ENCODE measurements around the gene EVA1A. TPM values are rescaled to one million over a fixed set of nuclear protein-coding genes. Genes with fewer than 3 reads are reported as not detected.

EVA1A gene
- total and polyA plus RNA-seq, 2 experiments from 2014 or later: 4.6 to 7.9 TPM

DNA sequence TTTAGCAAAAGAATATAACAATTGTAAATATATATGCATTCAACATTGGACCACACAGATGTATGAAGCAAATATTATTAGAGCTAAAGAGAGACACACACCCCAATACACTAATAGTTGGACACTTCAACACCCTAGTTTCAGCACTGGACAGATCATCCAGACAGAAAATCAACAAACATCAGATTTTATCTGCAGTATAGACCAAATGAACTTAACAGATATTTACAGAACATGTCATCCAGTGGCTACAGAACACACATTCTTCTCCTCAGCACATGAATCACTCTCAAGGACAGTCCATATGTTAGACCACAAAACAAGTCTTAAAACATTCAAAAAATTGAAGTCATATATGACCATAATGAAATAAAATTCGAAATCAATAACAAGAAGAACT, 22.1 kb upstream of the EVA1A start:
- Histone ChIP-seq H3K36me3 (ENCODE audit: insufficient read depth) (no peaks in the 10 kb centered on the region), H3K4me1 (ENCODE audit: insufficient read depth) (no peaks in the 10 kb centered on the region), H3K27ac (ENCODE audit: low read depth) (no peak overlapping the region), H3K4me2 (no peak overlapping the region), H3K79me2 (replicated peaks; ENCODE audit: insufficient read depth) (no peaks in the 10 kb centered on the region), H3F3A (replicated peaks; ENCODE audit: low read depth) (no peaks in the 10 kb centered on the region), H3K4me3 (no peak overlapping the region), H3K9me2 (ENCODE audit: insufficient read depth) (no peaks in the 10 kb centered on the region), H3K27me3 (ENCODE audit: insufficient read depth) (no peaks in the 10 kb centered on the region), H2AFZ (no peak overlapping the region), H4K20me1 (replicated peaks; ENCODE audit: insufficient read depth) (no peaks in the 10 kb centered on the region)
- Mint-ChIP-seq H3K27me3 (ENCODE audit: insufficient read depth, low read depth, poor library complexity) (peaks cover 4% of the 10 kb centered on the region), H3K4me1 (no peaks in the 10 kb centered on the region), H3K27ac (no peak overlapping the region), H3K9me3 (peaks cover 6% of the 10 kb centered on the region; the same call in 1 of the 3 replicates), H3K36me3 (ENCODE audit: low read depth) (peaks cover 3% of the 10 kb centered on the region; the same call in 1 of the 3 replicates), H3K4me3 (no peak overlapping the region)
- DNase-seq (ENCODE audit: low spot score) (no peak), ATAC-seq (no peak)
- TF ChIP-seq NANOG (IDR thresholded peaks at IDR 0.05; ENCODE audit: borderline replicate concordance) (no peak), STAT1 (IDR thresholded peaks at IDR 0.05; ENCODE audit: unreplicated experiment) (no peak), POLR2AphosphoS5 (IDR thresholded peaks at IDR 0.05; ENCODE audit: low read depth) (no peak), JUNB (IDR thresholded peaks at IDR 0.05; ENCODE audit: unreplicated experiment) (no peak), CREB1 (CRISPR knock-in tag; IDR thresholded peaks at IDR 0.05; ENCODE audit: low read depth) (no peak), EZH2phosphoT487 (IDR thresholded peaks at IDR 0.05; ENCODE audit: unreplicated experiment) (no peak), ZNF331 (CRISPR knock-in tag; IDR thresholded peaks at IDR 0.05; ENCODE audit: low read depth) (no peak)
- TF ChIP-seq, protein P1, sequence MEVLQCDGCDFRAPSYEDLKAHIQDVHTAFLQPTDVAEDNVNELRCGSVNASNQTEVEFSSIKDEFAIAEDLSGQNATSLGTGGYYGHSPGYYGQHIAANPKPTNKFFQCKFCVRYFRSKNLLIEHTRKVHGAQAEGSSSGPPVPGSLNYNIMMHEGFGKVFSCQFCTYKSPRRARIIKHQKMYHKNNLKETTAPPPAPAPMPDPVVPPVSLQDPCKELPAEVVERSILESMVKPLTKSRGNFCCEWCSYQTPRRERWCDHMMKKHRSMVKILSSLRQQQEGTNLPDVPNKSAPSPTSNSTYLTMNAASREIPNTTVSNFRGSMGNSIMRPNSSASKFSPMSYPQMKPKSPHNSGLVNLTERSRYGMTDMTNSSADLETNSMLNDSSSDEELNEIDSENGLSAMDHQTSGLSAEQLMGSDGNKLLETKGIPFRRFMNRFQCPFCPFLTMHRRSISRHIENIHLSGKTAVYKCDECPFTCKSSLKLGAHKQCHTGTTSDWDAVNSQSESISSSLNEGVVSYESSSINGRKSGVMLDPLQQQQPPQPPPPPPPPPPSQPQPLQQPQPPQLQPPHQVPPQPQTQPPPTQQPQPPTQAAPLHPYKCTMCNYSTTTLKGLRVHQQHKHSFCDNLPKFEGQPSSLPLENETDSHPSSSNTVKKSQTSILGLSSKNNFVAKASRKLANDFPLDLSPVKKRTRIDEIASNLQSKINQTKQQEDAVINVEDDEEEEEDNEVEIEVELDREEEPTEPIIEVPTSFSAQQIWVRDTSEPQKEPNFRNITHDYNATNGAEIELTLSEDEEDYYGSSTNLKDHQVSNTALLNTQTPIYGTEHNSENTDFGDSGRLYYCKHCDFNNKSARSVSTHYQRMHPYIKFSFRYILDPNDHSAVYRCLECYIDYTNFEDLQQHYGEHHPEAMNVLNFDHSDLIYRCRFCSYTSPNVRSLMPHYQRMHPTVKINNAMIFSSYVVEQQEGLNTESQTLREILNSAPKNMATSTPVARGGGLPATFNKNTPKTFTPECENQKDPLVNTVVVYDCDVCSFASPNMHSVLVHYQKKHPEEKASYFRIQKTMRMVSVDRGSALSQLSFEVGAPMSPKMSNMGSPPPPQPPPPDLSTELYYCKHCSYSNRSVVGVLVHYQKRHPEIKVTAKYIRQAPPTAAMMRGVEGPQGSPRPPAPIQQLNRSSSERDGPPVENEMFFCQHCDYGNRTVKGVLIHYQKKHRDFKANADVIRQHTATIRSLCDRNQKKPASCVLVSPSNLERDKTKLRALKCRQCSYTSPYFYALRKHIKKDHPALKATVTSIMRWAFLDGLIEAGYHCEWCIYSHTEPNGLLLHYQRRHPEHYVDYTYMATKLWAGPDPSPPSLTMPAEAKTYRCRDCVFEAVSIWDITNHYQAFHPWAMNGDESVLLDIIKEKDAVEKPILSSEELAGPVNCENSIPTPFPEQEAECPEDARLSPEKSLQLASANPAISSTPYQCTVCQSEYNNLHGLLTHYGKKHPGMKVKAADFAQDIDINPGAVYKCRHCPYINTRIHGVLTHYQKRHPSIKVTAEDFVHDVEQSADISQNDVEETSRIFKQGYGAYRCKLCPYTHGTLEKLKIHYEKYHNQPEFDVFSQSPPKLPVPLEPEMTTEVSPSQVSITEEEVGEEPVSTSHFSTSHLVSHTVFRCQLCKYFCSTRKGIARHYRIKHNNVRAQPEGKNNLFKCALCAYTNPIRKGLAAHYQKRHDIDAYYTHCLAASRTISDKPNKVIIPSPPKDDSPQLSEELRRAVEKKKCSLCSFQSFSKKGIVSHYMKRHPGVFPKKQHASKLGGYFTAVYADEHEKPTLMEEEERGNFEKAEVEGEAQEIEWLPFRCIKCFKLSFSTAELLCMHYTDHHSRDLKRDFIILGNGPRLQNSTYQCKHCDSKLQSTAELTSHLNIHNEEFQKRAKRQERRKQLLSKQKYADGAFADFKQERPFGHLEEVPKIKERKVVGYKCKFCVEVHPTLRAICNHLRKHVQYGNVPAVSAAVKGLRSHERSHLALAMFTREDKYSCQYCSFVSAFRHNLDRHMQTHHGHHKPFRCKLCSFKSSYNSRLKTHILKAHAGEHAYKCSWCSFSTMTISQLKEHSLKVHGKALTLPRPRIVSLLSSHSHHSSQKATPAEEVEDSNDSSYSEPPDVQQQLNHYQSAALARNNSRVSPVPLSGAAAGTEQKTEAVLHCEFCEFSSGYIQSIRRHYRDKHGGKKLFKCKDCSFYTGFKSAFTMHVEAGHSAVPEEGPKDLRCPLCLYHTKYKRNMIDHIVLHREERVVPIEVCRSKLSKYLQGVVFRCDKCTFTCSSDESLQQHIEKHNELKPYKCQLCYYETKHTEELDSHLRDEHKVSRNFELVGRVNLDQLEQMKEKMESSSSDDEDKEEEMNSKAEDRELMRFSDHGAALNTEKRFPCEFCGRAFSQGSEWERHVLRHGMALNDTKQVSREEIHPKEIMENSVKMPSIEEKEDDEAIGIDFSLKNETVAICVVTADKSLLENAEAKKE (CRISPR knock-in tag; IDR thresholded peaks at IDR 0.05): no peak
- TF ChIP-seq, protein P2, sequence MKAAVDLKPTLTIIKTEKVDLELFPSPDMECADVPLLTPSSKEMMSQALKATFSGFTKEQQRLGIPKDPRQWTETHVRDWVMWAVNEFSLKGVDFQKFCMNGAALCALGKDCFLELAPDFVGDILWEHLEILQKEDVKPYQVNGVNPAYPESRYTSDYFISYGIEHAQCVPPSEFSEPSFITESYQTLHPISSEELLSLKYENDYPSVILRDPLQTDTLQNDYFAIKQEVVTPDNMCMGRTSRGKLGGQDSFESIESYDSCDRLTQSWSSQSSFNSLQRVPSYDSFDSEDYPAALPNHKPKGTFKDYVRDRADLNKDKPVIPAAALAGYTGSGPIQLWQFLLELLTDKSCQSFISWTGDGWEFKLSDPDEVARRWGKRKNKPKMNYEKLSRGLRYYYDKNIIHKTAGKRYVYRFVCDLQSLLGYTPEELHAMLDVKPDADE (IDR thresholded peaks at IDR 0.05): no peak
- TF ChIP-seq, protein P3, sequence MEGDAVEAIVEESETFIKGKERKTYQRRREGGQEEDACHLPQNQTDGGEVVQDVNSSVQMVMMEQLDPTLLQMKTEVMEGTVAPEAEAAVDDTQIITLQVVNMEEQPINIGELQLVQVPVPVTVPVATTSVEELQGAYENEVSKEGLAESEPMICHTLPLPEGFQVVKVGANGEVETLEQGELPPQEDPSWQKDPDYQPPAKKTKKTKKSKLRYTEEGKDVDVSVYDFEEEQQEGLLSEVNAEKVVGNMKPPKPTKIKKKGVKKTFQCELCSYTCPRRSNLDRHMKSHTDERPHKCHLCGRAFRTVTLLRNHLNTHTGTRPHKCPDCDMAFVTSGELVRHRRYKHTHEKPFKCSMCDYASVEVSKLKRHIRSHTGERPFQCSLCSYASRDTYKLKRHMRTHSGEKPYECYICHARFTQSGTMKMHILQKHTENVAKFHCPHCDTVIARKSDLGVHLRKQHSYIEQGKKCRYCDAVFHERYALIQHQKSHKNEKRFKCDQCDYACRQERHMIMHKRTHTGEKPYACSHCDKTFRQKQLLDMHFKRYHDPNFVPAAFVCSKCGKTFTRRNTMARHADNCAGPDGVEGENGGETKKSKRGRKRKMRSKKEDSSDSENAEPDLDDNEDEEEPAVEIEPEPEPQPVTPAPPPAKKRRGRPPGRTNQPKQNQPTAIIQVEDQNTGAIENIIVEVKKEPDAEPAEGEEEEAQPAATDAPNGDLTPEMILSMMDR (conservative IDR thresholded peaks at IDR 0.05; ENCODE audit: low read depth in 2 of 2): no peak
- TF ChIP-seq, protein P4, sequence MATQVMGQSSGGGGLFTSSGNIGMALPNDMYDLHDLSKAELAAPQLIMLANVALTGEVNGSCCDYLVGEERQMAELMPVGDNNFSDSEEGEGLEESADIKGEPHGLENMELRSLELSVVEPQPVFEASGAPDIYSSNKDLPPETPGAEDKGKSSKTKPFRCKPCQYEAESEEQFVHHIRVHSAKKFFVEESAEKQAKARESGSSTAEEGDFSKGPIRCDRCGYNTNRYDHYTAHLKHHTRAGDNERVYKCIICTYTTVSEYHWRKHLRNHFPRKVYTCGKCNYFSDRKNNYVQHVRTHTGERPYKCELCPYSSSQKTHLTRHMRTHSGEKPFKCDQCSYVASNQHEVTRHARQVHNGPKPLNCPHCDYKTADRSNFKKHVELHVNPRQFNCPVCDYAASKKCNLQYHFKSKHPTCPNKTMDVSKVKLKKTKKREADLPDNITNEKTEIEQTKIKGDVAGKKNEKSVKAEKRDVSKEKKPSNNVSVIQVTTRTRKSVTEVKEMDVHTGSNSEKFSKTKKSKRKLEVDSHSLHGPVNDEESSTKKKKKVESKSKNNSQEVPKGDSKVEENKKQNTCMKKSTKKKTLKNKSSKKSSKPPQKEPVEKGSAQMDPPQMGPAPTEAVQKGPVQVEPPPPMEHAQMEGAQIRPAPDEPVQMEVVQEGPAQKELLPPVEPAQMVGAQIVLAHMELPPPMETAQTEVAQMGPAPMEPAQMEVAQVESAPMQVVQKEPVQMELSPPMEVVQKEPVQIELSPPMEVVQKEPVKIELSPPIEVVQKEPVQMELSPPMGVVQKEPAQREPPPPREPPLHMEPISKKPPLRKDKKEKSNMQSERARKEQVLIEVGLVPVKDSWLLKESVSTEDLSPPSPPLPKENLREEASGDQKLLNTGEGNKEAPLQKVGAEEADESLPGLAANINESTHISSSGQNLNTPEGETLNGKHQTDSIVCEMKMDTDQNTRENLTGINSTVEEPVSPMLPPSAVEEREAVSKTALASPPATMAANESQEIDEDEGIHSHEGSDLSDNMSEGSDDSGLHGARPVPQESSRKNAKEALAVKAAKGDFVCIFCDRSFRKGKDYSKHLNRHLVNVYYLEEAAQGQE (IDR thresholded peaks at IDR 0.05; ENCODE audit: unreplicated experiment): no peak
